K562 treated with DMSO at 1 percent for 4 hours (cell line): Measurements from ENCODE around the gene GAS2. TPM values are rescaled to one million over a fixed set of nuclear protein-coding genes. Genes with fewer than 3 reads are reported as not detected.

Experiments
- total RNA-seq: library from RNA; unstranded; fragments of 300-600 nt; gene quantifications from 2 replicates; pipeline ENCODE4 v1.2.3, GENCODE V29; 2022; ENCODE audit not compliant: insufficient read depth

The GAS2 gene
- total RNA-seq, result 0.69 TPM in 1 of 2 replicates, not detected in the other

GRCh38 chr11:22666325-22666687 is at the start of gene GAS2:
Gene GAS2 (plus strand): TSS chr11:22666611. CDS start chr11:22674870, 8,259 bp downstream.

GRCh38 chr11:22625448-22626287 is 40.7 kb upstream of the GAS2 start, which contains the start of gene FANCF:
Gene FANCF (minus strand): TSS chr11:22625823. CDS start chr11:22625810, 13 bp downstream.

GRCh38 chr11:22829231-22830081 is 163.0 kb downstream of the GAS2 start, which contains the start of gene SVIP:
Gene SVIP (minus strand): TSS chr11:22829801. CDS start chr11:22829748, 53 bp downstream.

GRCh38 chr11:22860241-22860640 is 193.8 kb downstream of the GAS2 start, which contains the start of gene CCDC179:
Gene CCDC179 (minus strand): TSS chr11:22860474. CDS start chr11:22860421, 53 bp downstream.

Other genes starting within 250 kb of the GAS2 start
- gene FANCF, start 40.8 kb upstream of the GAS2 start, total RNA-seq, result 4.5 TPM in 2 replicates
- 14.7 and 34.8 TPM in 2 replicates for gene SVIP, start 163.2 kb downstream of the GAS2 start, total RNA-seq
- gene CCDC179, start 193.9 kb downstream of the GAS2 start, total RNA-seq, result not detected in 2 replicates